Measurements from ENCODE around the gene AMELY. TPM values are rescaled to one million over a fixed set of nuclear protein-coding genes. Genes with fewer than 3 reads are reported as not detected.

The AMELY gene
- total and polyA plus RNA-seq, 10 of the 15 experiments (the other 5 are each of a cell fraction or from before 2014, with no cell fraction given): not detected

- Histone ChIP-seq H3K9me3 (replicated peaks; ENCODE audit: control insufficient read depth, insufficient read depth, low read length) (no peaks in the 10 kb centered on the region), H3K9ac (ENCODE audit: control insufficient read depth, insufficient read depth, low read length) (no peak overlapping the region), H3K4me3 (no peak overlapping the region), H3K4me1 (ENCODE audit: control insufficient read depth, insufficient read depth, low read length) (no peaks in the 10 kb centered on the region), H4K20me1 (ENCODE audit: control insufficient read depth, insufficient read depth) (no peaks in the 10 kb centered on the region), H3K27ac (ENCODE audit: control insufficient read depth, insufficient read depth) (no peak overlapping the region), H2AFZ (ENCODE audit: control insufficient read depth, low read depth, low read length) (no peak overlapping the region), H3K79me2 (ENCODE audit: control insufficient read depth, insufficient read depth, low read length) (no peaks in the 10 kb centered on the region), H3K27me3 (replicated peaks in 1 of 2; ENCODE audit: control insufficient read depth in 2 of 2, insufficient read depth in 2 of 2, low read length in 1 of 2) (no peaks in the 10 kb centered on the region), H3K36me3 (ENCODE audit: control insufficient read depth in 2 of 2, insufficient read depth in 2 of 2, low read length in 1 of 2) (no peaks in the 10 kb centered on the region), H3K4me2 (ENCODE audit: control insufficient read depth, insufficient read depth) (no peak overlapping the region)
- ATAC-seq (no peak), DNase-seq (ENCODE audit: low read depth, low spot score) (no peak), FAIRE-seq (no peak)
- no TSS peak for BruUV-seq (replicated peaks)
- ChIA-PET SMC1A (ENCODE audit: uncharacterized antibody, unreplicated experiment) (no interaction called here), RAD21 (ENCODE audit: unreplicated experiment) (no interaction called here), POLR2A (no interaction called here), CTCF (no interaction called here)
- intact Hi-C loops (cut with micrococcal nuclease; ENCODE audit: unreplicated experiment) (no loop called here), in situ Hi-C loops (cut with MboI) (no loop called here)
- no peak for TF ChIP-seq ZBTB33 (IDR thresholded peaks at IDR 0.05)
- TF ChIP-seq SMARCA5 (IDR thresholded peaks at IDR 0.05): no peak
These were observed 36.1 kb upstream of the AMELY start for GRCh38 chrY:6947695-6948094.

GRCh38 chrY:6935497-6935896 is 23.9 kb upstream of the AMELY start:
- no peaks in the 10 kb centered on the region for H4K20me1 ChIP-seq (ENCODE audit: control insufficient read depth, insufficient read depth)
- H3K4me1 ChIP-seq (ENCODE audit: control insufficient read depth, insufficient read depth, low read length): no peaks in the 10 kb centered on the region
- intact Hi-C loops (cut with micrococcal nuclease; ENCODE audit: unreplicated experiment) (no loop called here), in situ Hi-C loops (cut with MboI) (no loop called here)
- no peaks in the 10 kb centered on the region for H3K36me3 ChIP-seq (ENCODE audit: control insufficient read depth in 2 of 2, insufficient read depth in 2 of 2, low read length in 1 of 2)
- FAIRE-seq: no peak
- H3K79me2 ChIP-seq (ENCODE audit: control insufficient read depth, insufficient read depth, low read length): no peaks in the 10 kb centered on the region
- no peaks in the 10 kb centered on the region for H3K27me3 ChIP-seq (replicated peaks in 1 of 2; ENCODE audit: control insufficient read depth in 2 of 2, insufficient read depth in 2 of 2, low read length in 1 of 2)
- H3K4me2 ChIP-seq (ENCODE audit: control insufficient read depth, insufficient read depth): no peak overlapping the region
- no peak for ATAC-seq
- no TSS peak for BruUV-seq (replicated peaks)
- TF ChIP-seq SIN3A (IDR thresholded peaks at IDR 0.05; ENCODE audit: low read depth, low read length) (no peak), RFX5 (IDR thresholded peaks at IDR 0.05; ENCODE audit: low read depth, low read length) (no peak)
- H3K27ac ChIP-seq (ENCODE audit: control insufficient read depth, insufficient read depth): no peak overlapping the region
- CTCF ChIA-PET: no interaction called here
- no CpG with 5 or more reads among the region's 2 CpGs for WGBS (ENCODE audit: insufficient coverage, insufficient replicate concordance, low lambda C conversion rate, missing lambda C conversion rate)
- no peak overlapping the region for H2AFZ ChIP-seq (ENCODE audit: control insufficient read depth, low read depth, low read length)
- no peaks in the 10 kb centered on the region for H3K9me3 ChIP-seq (replicated peaks; ENCODE audit: control insufficient read depth, insufficient read depth, low read length)
- no peak overlapping the region for H3K9ac ChIP-seq (ENCODE audit: control insufficient read depth, insufficient read depth, low read length)
- H3K4me3 ChIP-seq: no peak overlapping the region
- no peak for DNase-seq (ENCODE audit: low read depth, low spot score)
- RAD21 ChIA-PET (ENCODE audit: unreplicated experiment): no interaction called here
- POLR2A ChIA-PET: no interaction called here
- SMC1A ChIA-PET (ENCODE audit: uncharacterized antibody, unreplicated experiment): no interaction called here
